H1 (cell line): ENCODE data around the gene CALM1. TPM values are rescaled to one million over a fixed set of nuclear protein-coding genes. Genes with fewer than 3 reads are reported as not detected.

Experiments used
- CTCF ChIA-PET: fragments of 300-600 bp; sonication (Branson Sonifier 250); formaldehyde crosslinking; loops from one replicate; lab custom pipeline; 2021; ENCODE audit not compliant: partially characterized antibody; lab: Charles Lee
- POLR2A ChIA-PET: fragments of 300-600 bp; sonication (Branson Sonifier 250); formaldehyde crosslinking; loops from one replicate; lab custom pipeline; 2021; ENCODE audit warnings: inconsistent platforms; ENCODE audit not compliant: partially characterized antibody; lab: Charles Lee
- DNase-seq, 2 experiments: peaks; one replicate each; pipeline versions ENCODE4 v3.0.0 to v3.0.0-alpha.2; 2010 to 2022; ENCODE audit warnings: low spot score in 2 of 2, low read depth in 1 of 2, mixed read lengths in 1 of 2
- FAIRE-seq: peaks from 2 replicates; lab custom pipeline; 2011; peaks lifted over from hg19 to GRCh38; lab: Jason Lieb, UNC
- H2AFZ ChIP-seq: 2 replicates; pipeline ENCODE4 v1.8.1; 2012; ENCODE audit warnings: low read length, inconsistent platforms
- H2AK5ac ChIP-seq: 2 replicates; pipeline ENCODE4 v1.6.1; 2013; ENCODE audit warnings: low read depth, low read length
- H2BK120ac ChIP-seq: replicated peaks from 2 replicates; pipeline ENCODE3; 2013; ENCODE audit warnings: low read depth, low read length, inconsistent platforms
- H2BK12ac ChIP-seq: 2 replicates; pipeline ENCODE4 v1.6.1; 2013; ENCODE audit warnings: low read depth, low read length
- H2BK15ac ChIP-seq: 2 replicates; pipeline ENCODE4 v1.6.1; 2013; ENCODE audit warnings: low read length
- H2BK20ac ChIP-seq: 2 replicates; pipeline ENCODE4 v1.6.1; 2013; ENCODE audit warnings: low read length
- H2BK5ac ChIP-seq: 2 replicates; pipeline ENCODE4 v1.6.1; 2013; ENCODE audit warnings: low read depth, low read length
- H3K14ac ChIP-seq: 2 replicates; pipeline ENCODE4 v1.6.1; 2013; ENCODE audit warnings: inconsistent platforms; ENCODE audit not compliant: insufficient read length
- H3K18ac ChIP-seq: 2 replicates; pipeline ENCODE4 v1.6.1; 2013; ENCODE audit warnings: low read length; ENCODE audit errors: extremely low read depth
- H3K23ac ChIP-seq: 2 replicates; pipeline ENCODE4 v1.6.1; 2013; ENCODE audit warnings: inconsistent platforms; ENCODE audit not compliant: insufficient read length
- H3K23me2 ChIP-seq: 2 replicates; pipeline ENCODE4 v1.6.1; 2013; ENCODE audit warnings: low read depth, low read length
- H3K27ac ChIP-seq: 2 replicates; pipeline ENCODE4 v1.6.1; 2011; ENCODE audit warnings: low read depth, low read length, inconsistent platforms
- H3K27me3 ChIP-seq, 4 experiments: replicated peaks in 1 of 4; 1 replicate in 1 of 4; 2 replicates in 3 of 4; pipeline versions ENCODE4 v1.6.1 to v1.8.1; 2011 to 2013; ENCODE audit warnings: low read length in 3 of 4, mild to moderate bottlenecking in 3 of 4, inconsistent platforms in 2 of 4, mixed read lengths in 2 of 4, moderate library complexity in 1 of 4; ENCODE audit not compliant: control insufficient read depth in 3 of 4, insufficient read depth in 3 of 4; ENCODE audit errors: extremely low read depth in 1 of 4
- H3K36me3 ChIP-seq, 4 experiments: 2 replicates each; pipeline versions ENCODE4 v1.6.1 to v1.8.1; 2011 to 2013; ENCODE audit warnings: mild to moderate bottlenecking in 4 of 4, low read length in 3 of 4, moderate library complexity in 2 of 4, control low read depth in 1 of 4, inconsistent platforms in 1 of 4; ENCODE audit not compliant: insufficient read depth in 4 of 4, control insufficient read depth in 2 of 4
- H3K4ac ChIP-seq: replicated peaks from 2 replicates; pipeline ENCODE3; 2013; ENCODE audit warnings: low read length, low read depth, mixed read lengths, inconsistent platforms; ENCODE audit not compliant: insufficient read length
- H3K4me1 ChIP-seq, 4 experiments: replicated peaks in 1 of 4; 1 replicate in 1 of 4; 2 replicates in 3 of 4; pipeline versions ENCODE4 v1.6.1 to v1.8.1; 2011 to 2013; ENCODE audit warnings: low read length in 3 of 4, inconsistent platforms in 2 of 4, mixed read lengths in 1 of 4; ENCODE audit not compliant: insufficient read depth in 4 of 4, control insufficient read depth in 3 of 4
- H3K4me2 ChIP-seq, 2 experiments: 2 replicates each; pipeline versions ENCODE4 v1.6.1 to v1.8.1; 2011 to 2013; ENCODE audit warnings: low read depth in 2 of 2, low read length in 2 of 2, control low read depth in 1 of 2, inconsistent platforms in 1 of 2, mild to moderate bottlenecking in 1 of 2; ENCODE audit not compliant: insufficient read depth in 1 of 2
- H3K4me3 ChIP-seq, 4 experiments: fragments of 200-600, 300-600 bp in 1 of 4; sonication (generic), shearing (Covaris generic), sonication (Bioruptor Twin) in 1 of 4; 2 replicates each; pipeline versions ENCODE4 v1.5.1 to v1.8.1; 2011 to 2016; ENCODE audit warnings: low read length in 4 of 4, low read depth in 3 of 4, control low read depth in 2 of 4, inconsistent platforms in 2 of 4, mild to moderate bottlenecking in 2 of 4, mixed read lengths in 1 of 4, moderate library complexity in 1 of 4; ENCODE audit not compliant: insufficient read depth in 2 of 4; ENCODE audit errors: extremely low read depth in 1 of 4
- H3K56ac ChIP-seq: replicated peaks from 2 replicates; pipeline ENCODE3; 2013; ENCODE audit warnings: low read depth, mild to moderate bottlenecking, mixed read lengths, low read length, inconsistent platforms; ENCODE audit not compliant: insufficient read length
- H3K79me1 ChIP-seq: 2 replicates; pipeline ENCODE4 v1.6.1; 2013; ENCODE audit warnings: low read depth, low read length, control low read depth
- H3K79me2 ChIP-seq, 2 experiments: 2 replicates each; pipeline versions ENCODE4 v1.6.1 to v1.8.1; 2012 to 2013; ENCODE audit warnings: low read length in 2 of 2, mild to moderate bottlenecking in 2 of 2, inconsistent platforms in 1 of 2; ENCODE audit not compliant: insufficient read depth in 2 of 2, control insufficient read depth in 1 of 2
- H3K9ac ChIP-seq, 4 experiments: replicated peaks in 1 of 4; 1 replicate in 1 of 4; 2 replicates in 3 of 4; pipeline versions ENCODE4 v1.6.1 to v1.8.1; 2011 to 2013; ENCODE audit warnings: low read depth in 3 of 4, low read length in 3 of 4, control low read depth in 2 of 4, mild to moderate bottlenecking in 2 of 4, moderate library complexity in 2 of 4, inconsistent platforms in 1 of 4; ENCODE audit errors: extremely low read depth in 1 of 4
- H3K9me3 ChIP-seq, 2 experiments: 2 replicates each; pipeline versions ENCODE4 v1.6.1 to v1.8.1; 2012 to 2013; ENCODE audit warnings: mild to moderate bottlenecking in 2 of 2, moderate library complexity in 2 of 2, control low read depth in 1 of 2, inconsistent platforms in 1 of 2, low read depth in 1 of 2, low read length in 1 of 2, mixed read lengths in 1 of 2; ENCODE audit not compliant: insufficient read depth in 2 of 2
- H4K20me1 ChIP-seq, 2 experiments: replicated peaks in 1 of 2; 2 replicates each; pipeline versions ENCODE3 to v1.8.1; 2011 to 2013; ENCODE audit warnings: inconsistent platforms in 2 of 2, low read length in 2 of 2, mild to moderate bottlenecking in 1 of 2; ENCODE audit not compliant: insufficient read depth in 2 of 2, control insufficient read depth in 1 of 2
- H4K5ac ChIP-seq: 2 replicates; pipeline ENCODE4 v1.6.1; 2013; ENCODE audit warnings: low read length, low read depth, mixed read lengths, inconsistent platforms; ENCODE audit not compliant: insufficient read length
- H4K8ac ChIP-seq: 2 replicates; pipeline ENCODE4 v1.8.0; 2013; ENCODE audit warnings: mild to moderate bottlenecking, moderate library complexity, low read length, inconsistent platforms; ENCODE audit not compliant: insufficient read depth; ENCODE audit errors: extremely low read depth
- H4K91ac ChIP-seq: replicated peaks from 2 replicates; pipeline ENCODE3; 2013; ENCODE audit warnings: low read length, mixed read lengths, inconsistent platforms; ENCODE audit not compliant: insufficient read length
- NRF1 ChIP-seq: IDR thresholded peaks from 2 replicates; pipeline ENCODE4 v1.6.1; 2011; ENCODE audit warnings: mild to moderate bottlenecking, low read depth, low read length, improper control_type of control experiment
- RFX5 ChIP-seq: IDR thresholded peaks from 2 replicates; pipeline ENCODE4 v1.6.1; 2011; ENCODE audit warnings: low read depth, low read length, improper control_type of control experiment, borderline replicate concordance
- RXRA ChIP-seq: IDR thresholded peaks from 2 replicates; pipeline ENCODE4 v1.6.1; 2011; ENCODE audit warnings: low read depth, mild to moderate bottlenecking, low read length, moderate library complexity; ENCODE audit not compliant: insufficient read depth
- SP4 ChIP-seq: IDR thresholded peaks from 2 replicates; pipeline ENCODE4 v1.6.1; 2012; ENCODE audit warnings: low read length, inconsistent platforms
- SRF ChIP-seq: IDR thresholded peaks from 2 replicates; pipeline ENCODE4 v1.6.1; 2011; ENCODE audit warnings: mild to moderate bottlenecking, low read depth, low read length, moderate library complexity
- TAF7 ChIP-seq: optimal IDR thresholded peaks from 2 replicates; pipeline ENCODE3; 2011; ENCODE audit warnings: low read depth, mild to moderate bottlenecking, inconsistent platforms, low read length, moderate library complexity, borderline replicate concordance
- TBP ChIP-seq: IDR thresholded peaks from 2 replicates; pipeline ENCODE4 v1.6.1; 2011; ENCODE audit warnings: low read depth, low read length, improper control_type of control experiment
- TCF12 ChIP-seq: IDR thresholded peaks from 2 replicates; pipeline ENCODE4 v1.6.1; 2011; ENCODE audit warnings: low read depth, mild to moderate bottlenecking, low read length
- USF2 ChIP-seq: IDR thresholded peaks from 2 replicates; pipeline ENCODE4 v1.6.1; 2011; ENCODE audit warnings: low read length, improper control_type of control experiment
- WGBS, 2 experiments: shearing (Covaris generic) in 1 of 2; methylation state at CpG; one replicate each; pipeline versions ENCODE4 v1.1.6 to v1.1.7; 2013 to 2015; ENCODE audit warnings: low lambda C conversion rate in 2 of 2, mixed read lengths in 2 of 2, inconsistent platforms in 1 of 2, low coverage in 1 of 2, missing lambda C conversion rate in 1 of 2; ENCODE audit not compliant: insufficient replicate concordance in 2 of 2, insufficient coverage in 1 of 2, insufficient read length in 1 of 2; ENCODE audit errors: extremely low coverage in 1 of 2, missing lambda C conversion rate in 1 of 2; 5-methylcytosine and 5-hydroxymethylcytosine counted together
- polyA plus RNA-seq, 7 experiments: library from polyadenylated mRNA; depleted of rRNA in 3 of 7; stranded (reverse) in 5 of 7; unstranded in 2 of 7; fragments of >200 nt in 5 of 7; fragments of 200-250 nt in 2 of 7; gene quantifications; 1 replicate in 5 of 7; 2 replicates in 1 of 7; 4 replicates in 1 of 7; pipeline versions ENCODE4 v1.2.1 to v1.2.3, GENCODE V29; 2011 to 2013; ENCODE audit warnings: missing spikeins in 2 of 7, mixed read lengths in 2 of 7
- total RNA-seq: library from RNA; stranded (reverse); fragmentation: NEBNext Ultra II Directional; extraction: Animal tissue kit (Norgen Biotek cat#: 25700); gene quantifications from 2 replicates; pipeline ENCODE4 v1.2.1, GENCODE V29; 2021
- TF ChIP-seq, protein P1 (sequence below): IDR thresholded peaks from 2 replicates; pipeline ENCODE4 v1.6.1; 2012; ENCODE audit warnings: inconsistent platforms

CALM1 gene
- total and polyA plus RNA-seq, 2 of the 8 experiments (the other 6 are each of a cell fraction or from before 2014, with no cell fraction given): 285 to 422 TPM

DNA sequence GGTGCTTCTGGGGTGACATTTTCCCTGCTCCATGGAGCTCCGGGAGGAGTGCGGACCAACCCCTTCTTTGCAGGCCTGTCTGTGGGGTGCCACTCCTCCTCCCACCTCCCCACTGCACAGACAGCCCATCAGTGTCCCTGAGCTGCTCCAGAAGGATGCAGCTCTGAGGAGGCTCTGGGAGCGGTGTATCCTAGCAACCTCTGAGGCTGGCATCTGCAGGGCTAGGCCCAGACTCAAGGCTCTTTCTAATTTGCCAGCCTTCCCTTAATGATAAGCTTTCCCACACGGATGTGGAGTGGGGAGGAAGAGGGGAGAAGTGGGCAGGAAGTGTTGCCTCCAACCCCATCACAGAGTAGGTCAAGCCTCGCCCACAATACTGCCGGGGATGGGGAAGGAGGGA, 59.7 kb downstream of the CALM1 start:
- no peak overlapping the region for H2AK5ac ChIP-seq
- H3K79me1 ChIP-seq: no peaks in the 10 kb centered on the region
- no peak overlapping the region for H3K4me2 ChIP-seq
- H4K91ac ChIP-seq: no peak overlapping the region
- H2AFZ ChIP-seq: no peak overlapping the region
- TF ChIP-seq, protein P1, sequence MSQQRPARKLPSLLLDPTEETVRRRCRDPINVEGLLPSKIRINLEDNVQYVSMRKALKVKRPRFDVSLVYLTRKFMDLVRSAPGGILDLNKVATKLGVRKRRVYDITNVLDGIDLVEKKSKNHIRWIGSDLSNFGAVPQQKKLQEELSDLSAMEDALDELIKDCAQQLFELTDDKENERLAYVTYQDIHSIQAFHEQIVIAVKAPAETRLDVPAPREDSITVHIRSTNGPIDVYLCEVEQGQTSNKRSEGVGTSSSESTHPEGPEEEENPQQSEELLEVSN: no peak
- TF ChIP-seq TCF12: no peak
- no peak for TF ChIP-seq SP4
- TF ChIP-seq SRF: no peak
- TF ChIP-seq USF2: no peak
- TF ChIP-seq TAF7: no peak
- no peak for TF ChIP-seq TBP
- no peak for TF ChIP-seq RXRA
- no peak for TF ChIP-seq RFX5
- TF ChIP-seq NRF1: no peak
- H2BK5ac ChIP-seq: no peak overlapping the region
- no peak for FAIRE-seq
- H3K36me3 ChIP-seq: no peaks in the 10 kb centered on the region
- no peak overlapping the region for H3K56ac ChIP-seq
- no peak overlapping the region for H3K4ac ChIP-seq
- H3K9me3 ChIP-seq: no peaks in the 10 kb centered on the region
- H3K18ac ChIP-seq: no peak overlapping the region
- DNase-seq: no peak
- H3K4me3 ChIP-seq: no peak overlapping the region
- H3K9ac ChIP-seq: no peak overlapping the region
- ChIA-PET POLR2A (interaction anchor here (1.0 to 1.7 kb wide), 3 partner anchors 9 to 38 kb away, joined by 3 read pairs; no protein-coding TSS in a partner anchor), CTCF (interaction anchor here (0.8 to 2.2 kb wide), 8 partner anchors 10 to 241 kb away, joined by 3 to 8 read pairs (median 6); no protein-coding TSS in a partner anchor)
- H3K14ac ChIP-seq: no peak overlapping the region
- H4K20me1 ChIP-seq: no peaks in the 10 kb centered on the region
- no peak overlapping the region for H2BK15ac ChIP-seq
- 68% methylated on average over 6 of the region's 6 CpGs; no CpG with 5 or more reads in 1 of the 2 experiments for WGBS, 2 experiments
- H3K23me2 ChIP-seq: no peaks in the 10 kb centered on the region; the same call in 1 of the 2 replicates
- H3K27me3 ChIP-seq: no peaks in the 10 kb centered on the region; a peak in 1 of 7 replicates
- H2BK120ac ChIP-seq: no peak overlapping the region
- no peak overlapping the region for H2BK20ac ChIP-seq
- peaks cover 0 to 12% (median 9%) of the 10 kb centered on the region in 4 experiments; a peak in 6 of 7 replicates for H3K4me1 ChIP-seq
- H4K8ac ChIP-seq: no peak overlapping the region
- H4K5ac ChIP-seq: no peak overlapping the region
- no peaks in the 10 kb centered on the region for H3K79me2 ChIP-seq
- H3K27ac ChIP-seq: no peak overlapping the region
- H2BK12ac ChIP-seq: no peak overlapping the region
- H3K23ac ChIP-seq: no peak overlapping the region
